Fibroblast of peridontal ligament (primary cell): ENCODE data around the gene LTBP1.

Experiments used
- DNase-seq: peaks from one replicate; pipeline ENCODE4 v3.0.0-alpha.2; 2010; ENCODE audit errors: extremely low read depth

The LTBP1 gene

GRCh38 chr2:33302348-33302747 lies 355.6 kb downstream of the LTBP1 start:
- DNase-seq, result no peak

- no peak for DNase-seq
These were observed 357.5 kb downstream of the LTBP1 start for GRCh38 chr2:33304032-33304864.

- DNase-seq, result no peak
These were observed 361.0 kb downstream of the LTBP1 start for GRCh38 chr2:33307659-33308270.

GRCh38 chr2:33312355-33312754 lies 365.6 kb downstream of the LTBP1 start:
- DNase-seq, result peak; percentile 75

GRCh38 chr2:33313039-33313438 lies 366.3 kb downstream of the LTBP1 start:
- DNase-seq, result no peak

- no peak for DNase-seq
These were observed 367.8 kb downstream of the LTBP1 start for GRCh38 chr2:33314541-33314940.

GRCh38 chr2:33316328-33316727 lies 369.6 kb downstream of the LTBP1 start:
- peak; percentile 79 for DNase-seq

GRCh38 chr2:33317369-33318007 lies 370.7 kb downstream of the LTBP1 start:
- DNase-seq, result no peak

GRCh38 chr2:33318456-33318855 lies 371.7 kb downstream of the LTBP1 start:
- no peak for DNase-seq

- no peak for DNase-seq
These were observed 373.8 kb downstream of the LTBP1 start for GRCh38 chr2:33320573-33320972.

GRCh38 chr2:33321236-33321771 lies 374.6 kb downstream of the LTBP1 start:
- peak; percentile 78 for DNase-seq

- peak; percentile 83 for DNase-seq
These were observed 375.2 kb downstream of the LTBP1 start for GRCh38 chr2:33321876-33322483.

- DNase-seq, result no peak
These were observed 375.9 kb downstream of the LTBP1 start for GRCh38 chr2:33322612-33323011.

- no peak for DNase-seq
These were observed 377.2 kb downstream of the LTBP1 start for GRCh38 chr2:33323957-33324356.

- DNase-seq, result no peak
These were observed 379.3 kb downstream of the LTBP1 start for GRCh38 chr2:33326100-33326499.

GRCh38 chr2:33333433-33333832 lies 386.7 kb downstream of the LTBP1 start:
- no peak for DNase-seq

- DNase-seq, result no peak
These were observed 387.3 kb downstream of the LTBP1 start for GRCh38 chr2:33334083-33334482.

- no peak for DNase-seq
These were observed 388.8 kb downstream of the LTBP1 start for GRCh38 chr2:33335516-33335915.

- DNase-seq, result no peak
These were observed 389.4 kb downstream of the LTBP1 start for GRCh38 chr2:33336036-33336625.

GRCh38 chr2:33337385-33337960 lies 390.7 kb downstream of the LTBP1 start:
- no peak for DNase-seq

GRCh38 chr2:33337981-33338380 lies 391.2 kb downstream of the LTBP1 start:
- DNase-seq, result no peak
